Skeletal muscle satellite cell (primary cell): Measurements from ENCODE around the gene ZP3.
A peak's percentile ranks its signal among the peaks of the same experiment; 100 is the strongest.
"Not testable (repeated sequence)": the region's sequence is repeated elsewhere in the genome, so short reads cannot be mapped to it uniquely, and the experiment has no call there.

Experiments used
- H3K27me3 ChIP-seq: 2 replicates; pipeline ENCODE4 v1.7.0; 2013; ENCODE audit warnings: low read length; ENCODE audit not compliant: control insufficient read depth, insufficient read depth
- H3K36me3 ChIP-seq: 2 replicates; pipeline ENCODE4 v1.7.0; 2013; ENCODE audit warnings: mild to moderate bottlenecking, control low read depth, low read length; ENCODE audit not compliant: insufficient read depth
- H3K4me1 ChIP-seq: 2 replicates; pipeline ENCODE4 v1.7.0; 2013; ENCODE audit warnings: low read length; ENCODE audit not compliant: control insufficient read depth, insufficient read depth
- H3K4me2 ChIP-seq: 2 replicates; pipeline ENCODE4 v1.7.0; 2013; ENCODE audit warnings: mild to moderate bottlenecking, low read length
- H3K4me3 ChIP-seq: 2 replicates; pipeline ENCODE4 v1.7.0; 2013; ENCODE audit warnings: low read length
- H3K9ac ChIP-seq: 2 replicates; pipeline ENCODE4 v1.7.0; 2013; ENCODE audit warnings: mild to moderate bottlenecking, low read depth, low read length, moderate library complexity
- H3K9me3 ChIP-seq: replicated peaks from 2 replicates; pipeline ENCODE4 v1.7.0; 2013; ENCODE audit warnings: mild to moderate bottlenecking, control low read depth, low read length

The ZP3 gene

DNA sequence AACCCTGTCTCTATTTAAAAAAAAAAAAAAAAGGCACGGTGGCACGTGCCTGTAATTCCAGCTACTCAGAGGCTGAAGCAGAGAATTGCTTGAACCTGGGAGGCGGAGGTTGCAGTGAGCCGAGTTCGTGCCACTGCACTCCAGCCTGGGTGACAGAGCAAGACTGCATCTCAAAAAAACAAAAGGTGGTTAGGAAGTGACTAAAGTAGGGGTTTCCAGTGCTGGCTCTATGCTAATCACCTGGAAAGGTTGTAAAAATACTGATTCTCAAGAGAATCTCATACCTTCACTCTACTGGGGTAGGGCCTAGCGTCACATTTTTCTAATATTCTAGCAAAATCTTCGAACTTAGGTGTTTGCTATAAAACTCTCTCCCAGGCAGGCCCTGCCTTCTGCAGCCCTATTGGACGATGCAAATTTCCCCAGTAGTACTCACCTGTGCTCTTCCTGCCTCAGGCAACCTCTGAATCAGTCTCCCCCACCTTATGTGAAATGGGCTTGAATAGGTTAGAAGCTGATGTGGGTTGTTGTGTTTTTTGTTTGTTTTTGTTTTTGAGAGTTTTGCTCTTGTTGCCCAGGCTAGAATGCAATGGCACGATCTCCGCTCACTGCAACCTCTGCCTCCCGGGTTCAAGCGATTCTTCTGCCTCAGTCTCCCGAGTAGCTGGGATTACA, 3.5 kb downstream of the ZP3 start:
- Histone ChIP-seq H3K4me2 (no peak overlapping the region), H3K4me1 (peaks cover 10% of the 10 kb centered on the region), H3K9me3 (no peaks in the 10 kb centered on the region), H3K36me3 (no peaks in the 10 kb centered on the region), H3K4me3 (no peak overlapping the region), H3K9ac (no peak overlapping the region), H3K27me3 (no peaks in the 10 kb centered on the region)

DNA sequence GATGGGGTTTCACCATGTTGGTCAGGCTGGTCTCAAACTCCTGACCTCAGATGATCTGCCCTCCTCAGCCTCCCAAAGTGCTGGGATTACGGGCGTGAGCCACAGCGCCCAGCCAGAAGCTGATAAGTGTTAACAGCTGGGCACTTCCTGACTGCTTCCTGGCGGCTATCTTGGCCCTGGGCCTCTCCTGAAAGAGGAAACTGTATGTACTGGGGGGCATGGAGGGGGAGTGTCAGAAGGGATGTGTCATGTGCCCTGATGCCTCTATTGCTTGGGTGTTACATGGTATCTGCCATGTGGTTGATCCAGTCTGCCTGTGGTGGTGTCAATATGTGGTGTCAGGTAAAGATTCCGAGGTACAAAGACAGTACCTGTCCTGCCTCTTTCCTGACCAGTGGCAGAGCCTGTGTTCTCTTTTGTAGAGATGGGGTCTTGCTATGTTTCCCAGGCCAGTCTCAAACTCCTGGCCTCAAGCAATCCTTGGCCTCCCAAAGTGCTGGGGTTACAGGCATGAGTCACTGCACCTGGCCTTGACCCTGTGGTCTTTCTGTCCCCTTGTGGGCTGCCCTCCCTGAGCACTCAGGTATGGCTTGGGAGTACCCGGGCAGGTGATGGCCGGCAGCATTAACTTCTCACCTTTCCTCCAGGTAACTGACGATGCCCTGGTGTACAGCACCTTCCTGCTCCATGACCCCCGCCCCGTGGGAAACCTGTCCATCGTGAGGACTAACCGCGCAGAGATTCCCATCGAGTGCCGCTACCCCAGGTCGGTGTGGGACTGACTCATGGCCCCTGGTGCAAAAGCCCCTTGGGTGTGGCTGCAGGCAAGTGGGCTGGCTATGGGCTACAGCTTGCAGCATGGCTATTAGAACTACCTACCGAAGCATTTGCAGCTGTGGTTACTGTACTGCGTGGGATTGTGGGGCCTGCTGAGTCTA, 4.4 kb downstream of the ZP3 start:
- H3K9ac ChIP-seq = no peak overlapping the region
- no peaks in the 10 kb centered on the region for H3K9me3 ChIP-seq
- H3K4me1 ChIP-seq = peaks cover 3% of the 10 kb centered on the region
- H3K36me3 ChIP-seq = no peaks in the 10 kb centered on the region
- no peaks in the 10 kb centered on the region for H3K27me3 ChIP-seq
- no peak overlapping the region for H3K4me2 ChIP-seq
- no peak overlapping the region for H3K4me3 ChIP-seq

DNA sequence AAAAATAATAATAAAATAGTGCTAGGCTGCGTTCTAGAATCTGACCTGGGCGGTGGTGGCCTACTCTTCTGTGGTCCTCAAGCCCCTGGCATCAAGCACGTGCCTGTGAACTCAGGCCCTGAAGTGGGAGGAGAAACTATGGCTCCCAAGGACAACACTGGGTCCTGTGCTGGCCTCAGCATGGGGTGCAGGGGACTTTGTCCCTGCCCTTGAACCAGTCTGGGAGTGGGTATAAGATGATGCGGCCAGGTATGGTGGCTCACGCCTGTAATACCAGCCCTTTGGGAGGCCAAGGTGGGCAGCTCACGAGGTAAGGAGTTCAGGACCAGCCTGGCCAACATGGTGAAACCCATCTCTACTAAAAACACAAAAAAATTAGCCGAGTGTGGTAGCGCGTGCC, 5.5 kb downstream of the ZP3 start:
- Histone ChIP-seq H3K4me2 (no peak overlapping the region), H3K4me1 (peaks cover 3% of the 10 kb centered on the region), H3K9ac (no peak overlapping the region), H3K4me3 (no peak overlapping the region), H3K27me3 (no peaks in the 10 kb centered on the region), H3K9me3 (no peaks in the 10 kb centered on the region), H3K36me3 (no peaks in the 10 kb centered on the region)

DNA sequence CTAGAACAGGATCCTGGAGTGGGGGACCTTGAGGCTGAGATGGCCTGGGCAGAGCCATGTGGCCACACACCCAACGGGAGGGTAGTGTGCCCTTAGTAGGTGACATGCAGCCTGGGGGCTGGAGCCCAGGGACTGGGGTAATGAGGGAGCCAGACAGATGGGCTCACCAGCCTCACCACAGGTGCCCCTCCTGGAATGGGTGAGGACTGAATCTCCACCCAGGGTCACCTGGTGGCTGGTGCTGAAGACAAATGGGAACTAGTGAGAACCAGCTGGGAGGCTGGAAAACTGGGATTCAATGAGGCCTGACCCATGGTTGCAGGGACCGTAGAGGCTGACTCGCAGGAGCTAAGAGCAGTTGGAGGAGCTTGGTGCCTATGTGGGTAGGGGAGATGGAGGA, 6.1 kb downstream of the ZP3 start:
- Histone ChIP-seq H3K9ac (no peak overlapping the region), H3K4me1 (peaks cover 3% of the 10 kb centered on the region), H3K9me3 (no peaks in the 10 kb centered on the region), H3K4me2 (no peak overlapping the region), H3K4me3 (no peak overlapping the region), H3K27me3 (no peaks in the 10 kb centered on the region), H3K36me3 (no peaks in the 10 kb centered on the region)

DNA sequence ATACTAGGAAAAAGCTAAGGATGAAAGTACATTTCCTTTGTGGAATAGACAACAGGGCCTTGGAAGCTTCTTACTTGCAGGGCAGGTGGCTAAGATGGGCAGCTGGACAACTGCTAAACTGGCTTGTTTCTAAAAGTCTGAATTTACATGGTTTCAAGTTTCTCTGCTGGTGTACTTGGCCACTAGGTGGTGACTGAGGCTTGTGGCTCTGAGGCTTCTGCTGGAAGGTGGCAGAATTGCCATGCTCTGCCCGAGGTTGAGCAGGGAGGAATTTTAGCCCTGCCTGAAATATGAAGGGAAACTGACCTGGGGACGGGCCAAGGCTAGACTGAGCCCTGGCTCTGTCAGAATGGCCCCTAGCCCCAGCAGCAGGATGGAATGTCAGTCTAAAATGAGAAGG, 13.1 kb downstream of the ZP3 start:
- not testable (repeated sequence) for H3K4me3 ChIP-seq, H3K4me2 ChIP-seq, H3K36me3 ChIP-seq, H3K9me3 ChIP-seq, H3K4me1 ChIP-seq, H3K27me3 ChIP-seq, H3K9ac ChIP-seq

DNA sequence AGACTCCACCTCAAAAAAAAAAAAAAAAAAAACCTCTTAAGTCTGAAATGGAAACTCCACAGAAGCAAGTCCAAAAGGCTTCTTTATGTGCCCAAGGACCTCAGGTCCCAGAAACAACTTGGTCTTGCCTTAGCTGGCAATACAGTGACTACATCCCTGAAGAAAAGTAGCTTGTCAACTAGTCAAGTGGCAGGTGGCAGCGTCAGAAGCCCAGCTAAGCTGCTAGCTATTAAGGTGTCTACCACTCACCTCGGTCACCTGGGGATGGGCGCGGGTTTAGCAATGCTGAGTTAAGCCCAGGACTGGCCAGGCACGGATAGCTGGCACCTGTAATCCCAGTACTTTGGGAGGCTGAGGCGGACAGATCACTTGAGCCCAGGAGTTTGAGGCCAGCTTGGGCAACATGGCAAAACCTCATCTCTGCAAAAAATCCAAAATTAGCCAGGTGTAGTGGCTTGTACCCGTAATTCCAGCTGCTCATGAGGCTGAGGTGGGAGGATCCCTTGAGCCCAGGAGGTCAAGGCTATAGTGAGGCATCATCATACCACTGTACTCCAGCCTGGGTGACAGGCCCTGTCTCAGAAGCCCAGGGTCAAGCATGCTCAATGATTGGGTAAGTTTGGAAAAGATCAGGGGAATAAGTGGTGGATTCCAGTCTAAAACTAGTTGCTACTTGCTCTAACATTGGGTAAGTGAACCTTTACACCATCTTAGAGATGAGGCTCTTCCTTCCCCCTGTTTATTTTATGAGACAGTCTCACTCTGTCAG, 14.6 kb downstream of the ZP3 start:
- H3K27me3 ChIP-seq, H3K4me3 ChIP-seq, H3K9ac ChIP-seq, H3K9me3 ChIP-seq, H3K4me2 ChIP-seq, H3K36me3 ChIP-seq, H3K4me1 ChIP-seq: not testable (repeated sequence)

DNA sequence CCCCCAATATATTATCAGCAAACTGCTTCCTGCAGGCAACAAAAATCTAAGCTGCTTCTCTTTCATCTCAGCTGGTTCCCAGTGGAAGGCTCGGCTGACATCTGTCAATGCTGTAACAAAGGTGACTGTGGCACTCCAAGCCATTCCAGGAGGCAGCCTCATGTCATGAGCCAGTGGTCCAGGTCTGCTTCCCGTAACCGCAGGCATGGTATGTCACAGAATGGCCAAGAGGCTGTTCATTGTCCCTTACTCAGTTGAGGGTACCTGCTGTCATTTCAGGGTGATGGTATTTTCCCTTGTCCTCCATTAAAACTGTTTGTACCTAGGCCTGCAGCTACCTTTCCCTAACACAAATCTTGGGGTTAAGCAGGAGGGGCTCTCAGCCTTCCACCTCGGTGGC, 15.7 kb downstream of the ZP3 start:
- not testable (repeated sequence) for H3K36me3 ChIP-seq, H3K4me3 ChIP-seq, H3K9me3 ChIP-seq, H3K4me2 ChIP-seq, H3K27me3 ChIP-seq, H3K4me1 ChIP-seq, H3K9ac ChIP-seq

DNA sequence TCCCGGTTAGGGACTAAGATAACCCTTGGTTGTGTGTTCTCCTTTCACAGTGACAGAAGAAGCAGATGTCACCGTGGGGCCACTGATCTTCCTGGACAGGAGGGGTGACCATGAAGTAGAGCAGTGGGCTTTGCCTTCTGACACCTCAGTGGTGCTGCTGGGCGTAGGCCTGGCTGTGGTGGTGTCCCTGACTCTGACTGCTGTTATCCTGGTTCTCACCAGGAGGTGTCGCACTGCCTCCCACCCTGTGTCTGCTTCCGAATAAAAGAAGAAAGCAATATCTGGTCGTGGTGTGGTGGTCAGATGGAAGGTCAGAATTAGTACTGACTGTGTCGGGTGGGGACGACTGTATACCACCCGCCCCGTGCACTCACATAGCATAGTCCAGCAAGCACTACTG, 17.0 kb downstream of the ZP3 start:
- H3K36me3 ChIP-seq, H3K4me2 ChIP-seq, H3K27me3 ChIP-seq, H3K9ac ChIP-seq, H3K4me1 ChIP-seq, H3K9me3 ChIP-seq, H3K4me3 ChIP-seq: not testable (repeated sequence)

DNA sequence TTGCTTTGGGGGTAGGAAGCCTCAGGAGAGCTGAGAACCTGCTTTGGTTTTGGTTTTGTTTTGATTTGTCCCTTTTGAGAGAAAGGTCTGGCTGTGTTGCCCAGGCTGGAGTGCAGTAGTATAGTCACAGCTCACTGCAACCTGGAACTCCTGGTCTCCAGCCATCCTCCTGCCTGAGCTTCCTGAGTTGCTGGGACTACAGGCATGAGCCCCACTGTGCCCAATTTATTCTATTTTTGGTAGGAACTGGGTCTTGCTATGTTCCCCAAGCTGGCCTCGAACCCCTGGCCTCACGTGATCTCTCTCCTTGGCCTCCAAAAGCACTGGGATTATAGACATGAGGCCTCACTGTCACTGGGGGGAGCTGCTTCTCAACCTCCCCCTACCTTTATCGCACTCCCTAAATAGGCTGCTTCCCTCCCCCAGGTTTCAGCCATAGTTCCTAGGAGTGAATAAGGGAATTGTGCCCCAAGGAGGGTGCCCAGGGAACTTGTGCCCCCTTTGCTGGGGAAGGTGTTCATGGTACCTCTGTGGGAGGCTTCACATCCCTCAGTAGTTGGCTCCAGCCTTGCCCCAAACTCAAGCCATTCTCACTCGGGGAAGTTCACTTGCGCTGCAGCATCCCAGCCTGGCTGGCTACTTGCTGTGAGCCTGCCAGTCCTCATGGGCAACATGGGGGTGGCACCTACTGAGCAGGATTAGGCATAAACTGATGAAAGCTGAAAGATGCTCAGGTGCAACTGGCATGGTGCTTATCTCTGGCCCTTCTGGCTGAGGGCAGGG, 18.1 kb downstream of the ZP3 start:
- not testable (repeated sequence) for H3K4me3 ChIP-seq, H3K4me1 ChIP-seq, H3K36me3 ChIP-seq, H3K9me3 ChIP-seq, H3K27me3 ChIP-seq, H3K4me2 ChIP-seq, H3K9ac ChIP-seq

DNA sequence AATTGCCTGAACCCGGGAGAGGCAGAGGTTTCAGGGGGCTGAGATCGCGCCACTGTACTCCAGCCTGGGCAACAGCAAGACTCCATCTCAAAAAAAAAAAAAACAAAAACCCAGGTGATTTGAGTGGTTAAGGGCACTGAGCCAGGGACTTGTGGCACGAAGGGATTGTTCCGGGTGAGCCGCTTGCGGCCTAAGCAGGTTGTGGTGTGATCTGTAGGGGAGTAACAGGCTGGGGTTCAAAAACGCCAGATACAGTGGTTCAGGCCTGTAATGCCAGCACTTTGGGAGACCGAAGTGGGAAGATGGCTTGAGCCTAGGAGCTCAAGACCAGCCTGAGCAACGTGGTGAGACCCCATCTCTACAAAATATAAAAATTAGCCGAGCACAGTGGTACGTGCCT, 19.1 kb downstream of the ZP3 start:
- H3K36me3 ChIP-seq, H3K4me2 ChIP-seq, H3K4me1 ChIP-seq, H3K27me3 ChIP-seq, H3K4me3 ChIP-seq, H3K9me3 ChIP-seq, H3K9ac ChIP-seq: not testable (repeated sequence)

DNA sequence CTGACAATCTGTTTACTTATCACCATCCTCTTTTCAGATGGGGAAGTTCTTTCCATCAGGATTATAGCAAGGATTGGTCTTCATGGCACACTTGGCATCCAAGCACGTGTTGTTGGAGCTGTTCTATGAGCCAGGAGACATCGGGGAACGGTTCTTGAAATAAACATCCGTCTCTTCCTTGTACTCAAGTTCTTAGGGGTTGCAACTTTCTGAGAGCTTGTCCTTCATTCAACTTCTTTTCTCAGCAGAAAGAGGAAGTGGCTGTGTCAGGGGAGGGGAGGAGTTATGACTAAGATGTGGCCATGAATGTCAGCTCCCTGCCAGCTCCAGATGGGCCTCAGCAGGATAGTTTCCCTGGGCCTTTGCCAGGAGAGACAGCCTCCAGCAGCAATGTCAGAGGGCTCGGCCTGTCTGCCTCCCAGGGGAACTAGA, 20.8 kb downstream of the ZP3 start:
- Histone ChIP-seq H3K4me3 (peak overlapping the region; percentile 51), H3K4me2 (peak overlapping the region; percentile 63), H3K9ac (peak overlapping the region; percentile 44)
- H3K27me3 ChIP-seq, H3K36me3 ChIP-seq, H3K4me1 ChIP-seq, H3K9me3 ChIP-seq: not testable (repeated sequence)
